Hepatocyte (in vitro differentiated cells): ENCODE measurements around the gene TSPEAR. TPM values are rescaled to one million over a fixed set of nuclear protein-coding genes. Genes with fewer than 3 reads are reported as not detected.
A peak's percentile ranks its signal among the peaks of the same experiment; 100 is the strongest.

Experiments
- DNase-seq: peaks from one replicate; pipeline ENCODE4 v3.0.0-alpha.2; 2016; ENCODE audit warnings: low spot score
- H2AFZ ChIP-seq: fragments of 200-600 bp; sonication (generic); 2 replicates; pipeline ENCODE4 v1.6.0; 2016; ENCODE audit warnings: antibody characterized with exemption, mild to moderate bottlenecking
- H3K27ac ChIP-seq: fragments of 200-600 bp; sonication (generic); 2 replicates; pipeline ENCODE4 v1.5.1; 2016; ENCODE audit warnings: mild to moderate bottlenecking
- H3K27me3 ChIP-seq: fragments of 200-600 bp; sonication (generic); 2 replicates; pipeline ENCODE4 v1.6.1; 2016
- H3K36me3 ChIP-seq: fragments of 200-600 bp; sonication (generic); replicated peaks from 2 replicates; pipeline ENCODE4 v1.5.1; 2016; ENCODE audit warnings: low read depth; ENCODE audit not compliant: insufficient read depth
- H3K4me1 ChIP-seq: fragments of 200-600 bp; sonication (generic); 2 replicates; pipeline ENCODE4 v1.5.1; 2016; ENCODE audit warnings: mild to moderate bottlenecking, moderate library complexity; ENCODE audit not compliant: insufficient read depth
- H3K4me2 ChIP-seq: fragments of 200-600 bp; sonication (generic); 2 replicates; pipeline ENCODE4 v1.6.0; 2016
- H3K4me3 ChIP-seq: fragments of 200-600 bp; sonication (generic); 2 replicates; pipeline ENCODE4 v1.5.1; 2016; ENCODE audit warnings: mild to moderate bottlenecking
- H3K79me2 ChIP-seq: fragments of 200-600 bp; sonication (generic); 2 replicates; pipeline ENCODE4 v1.6.0; 2017; ENCODE audit warnings: mild to moderate bottlenecking
- H3K9me2 ChIP-seq: fragments of 200-600 bp; sonication (generic); replicated peaks from 2 replicates; pipeline ENCODE4 v1.6.0; 2017; ENCODE audit warnings: mild to moderate bottlenecking; ENCODE audit not compliant: insufficient read depth
- H3K9me3 ChIP-seq: fragments of 200-600 bp; sonication (generic); 2 replicates; pipeline ENCODE4 v1.5.1; 2016; ENCODE audit warnings: low read depth, mild to moderate bottlenecking
- H4K20me1 ChIP-seq: fragments of 200-600 bp; sonication (generic); 2 replicates; pipeline ENCODE4 v1.6.0; 2016; ENCODE audit warnings: mild to moderate bottlenecking; ENCODE audit not compliant: insufficient read depth, poor library complexity, severe bottlenecking
- EZH2 ChIP-seq: fragments of 200-600 bp; sonication (generic); IDR thresholded peaks from 2 replicates; pipeline ENCODE4 v1.6.1; 2016; ENCODE audit warnings: antibody characterized with exemption, mild to moderate bottlenecking, borderline replicate concordance
- EZH2phosphoT487 ChIP-seq: fragments of 200-600 bp; sonication (generic); IDR thresholded peaks from one replicate; pipeline ENCODE4 v1.6.1; 2018; ENCODE audit warnings: antibody characterized with exemption, mild to moderate bottlenecking, low read depth, moderate library complexity; ENCODE audit not compliant: unreplicated experiment, severe bottlenecking
- WGBS: methylation state at CpG from one replicate; pipeline ENCODE4 v1.1.6; 2016; ENCODE audit warnings: low lambda C conversion rate; ENCODE audit errors: missing lambda C conversion rate; 5-methylcytosine and 5-hydroxymethylcytosine counted together
- polyA plus RNA-seq: library from polyadenylated mRNA; unstranded; fragments of >200 nt; fragmentation: Nextera tagmentation; extraction: Ambion mirVana; gene quantifications from 2 replicates; pipeline ENCODE4 v1.2.1, GENCODE V29; 2016
- total RNA-seq: library from RNA; depleted of rRNA; stranded (reverse); fragments of >200 nt; gene quantifications from 2 replicates; pipeline ENCODE4 v1.2.3, GENCODE V29; 2014
- TF ChIP-seq, protein P1 (sequence below): fragments of 200-600 bp; sonication (generic); IDR thresholded peaks from 2 replicates; pipeline ENCODE4 v1.5.1; 2016; ENCODE audit warnings: antibody characterized with exemption, mild to moderate bottlenecking; ENCODE audit not compliant: poor library complexity

TSPEAR gene
- total and polyA plus RNA-seq, 2 experiments from 2014 or later, result 0.35 TPM; not detected in 1

DNA sequence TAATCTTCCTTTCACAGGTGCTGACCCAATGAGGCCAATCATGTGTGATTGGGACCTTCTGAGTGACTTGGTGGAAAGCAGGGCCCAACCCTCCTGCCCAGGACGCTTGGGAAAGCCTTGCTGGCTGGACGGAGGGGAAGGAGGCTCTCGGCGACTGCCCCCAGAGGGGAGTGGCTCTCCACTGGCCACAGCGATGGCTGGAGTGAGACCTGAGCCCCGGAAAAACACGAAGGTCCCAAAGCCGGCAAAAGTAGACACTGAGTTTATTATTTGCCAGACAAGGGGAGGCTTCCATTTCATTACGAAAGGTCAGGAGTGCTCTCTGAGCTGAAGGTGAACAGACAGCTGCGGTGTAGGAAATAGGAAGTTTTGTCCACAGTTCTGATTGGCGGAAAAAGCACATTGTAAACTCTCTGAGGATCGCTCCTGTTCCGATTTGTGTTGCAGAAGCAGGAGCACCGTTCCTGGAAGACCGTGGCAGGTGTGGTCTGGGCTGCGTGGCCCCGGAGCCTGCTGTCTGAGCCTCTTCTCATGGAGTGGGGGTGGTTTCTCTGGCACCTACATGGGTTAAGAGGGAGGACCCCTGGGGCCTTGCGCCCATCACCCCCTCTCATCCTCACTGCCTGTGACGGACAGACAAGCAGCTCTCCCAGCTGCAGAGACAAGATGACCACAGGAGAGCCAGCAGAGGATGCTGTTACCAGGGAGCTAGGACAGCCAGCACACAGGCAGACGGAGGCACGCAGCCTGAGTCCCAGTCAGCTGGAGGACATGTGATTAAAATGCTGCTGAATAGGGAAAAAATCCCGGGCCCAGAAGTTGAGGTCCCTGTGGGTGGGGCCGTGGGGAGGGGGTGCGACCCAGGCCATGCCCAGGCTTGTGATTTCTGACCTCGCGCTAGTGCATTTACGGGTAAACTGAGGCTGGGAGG is 212.8 kb downstream of the TSPEAR start:
- Histone ChIP-seq H2AFZ (no peak overlapping the region), H3K27ac (no peak overlapping the region), H3K36me3 (no peaks in the 10 kb centered on the region), H3K4me2 (peak overlapping the region; percentile 16), H3K4me1 (no peaks in the 10 kb centered on the region), H3K9me3 (no peaks in the 10 kb centered on the region), H3K9me2 (no peaks in the 10 kb centered on the region), H3K27me3 (no peaks in the 10 kb centered on the region), H3K4me3 (no peak overlapping the region), H4K20me1 (no peaks in the 10 kb centered on the region), H3K79me2 (no peaks in the 10 kb centered on the region)
- 90% methylated on average over 27 of the region's 27 CpGs for WGBS
- TF ChIP-seq, protein P1, sequence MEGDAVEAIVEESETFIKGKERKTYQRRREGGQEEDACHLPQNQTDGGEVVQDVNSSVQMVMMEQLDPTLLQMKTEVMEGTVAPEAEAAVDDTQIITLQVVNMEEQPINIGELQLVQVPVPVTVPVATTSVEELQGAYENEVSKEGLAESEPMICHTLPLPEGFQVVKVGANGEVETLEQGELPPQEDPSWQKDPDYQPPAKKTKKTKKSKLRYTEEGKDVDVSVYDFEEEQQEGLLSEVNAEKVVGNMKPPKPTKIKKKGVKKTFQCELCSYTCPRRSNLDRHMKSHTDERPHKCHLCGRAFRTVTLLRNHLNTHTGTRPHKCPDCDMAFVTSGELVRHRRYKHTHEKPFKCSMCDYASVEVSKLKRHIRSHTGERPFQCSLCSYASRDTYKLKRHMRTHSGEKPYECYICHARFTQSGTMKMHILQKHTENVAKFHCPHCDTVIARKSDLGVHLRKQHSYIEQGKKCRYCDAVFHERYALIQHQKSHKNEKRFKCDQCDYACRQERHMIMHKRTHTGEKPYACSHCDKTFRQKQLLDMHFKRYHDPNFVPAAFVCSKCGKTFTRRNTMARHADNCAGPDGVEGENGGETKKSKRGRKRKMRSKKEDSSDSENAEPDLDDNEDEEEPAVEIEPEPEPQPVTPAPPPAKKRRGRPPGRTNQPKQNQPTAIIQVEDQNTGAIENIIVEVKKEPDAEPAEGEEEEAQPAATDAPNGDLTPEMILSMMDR, result no peak
- TF ChIP-seq EZH2 (no peak), EZH2phosphoT487 (no peak)
- no peak for DNase-seq

GRCh38 chr21:44497703-44498126 is 213.7 kb downstream of the TSPEAR start:
- H3K79me2 ChIP-seq, result no peaks in the 10 kb centered on the region
- H3K9me2 ChIP-seq, result no peaks in the 10 kb centered on the region
- no peak overlapping the region for H3K4me3 ChIP-seq
- no peaks in the 10 kb centered on the region for H3K36me3 ChIP-seq
- no peaks in the 10 kb centered on the region for H3K27me3 ChIP-seq
- no peak overlapping the region for H3K27ac ChIP-seq
- TF ChIP-seq, protein P1, result no peak
- TF ChIP-seq EZH2phosphoT487 (no peak), EZH2 (no peak)
- no peak overlapping the region for H2AFZ ChIP-seq
- H3K4me2 ChIP-seq, result no peak overlapping the region
- H4K20me1 ChIP-seq, result no peaks in the 10 kb centered on the region
- no peaks in the 10 kb centered on the region for H3K4me1 ChIP-seq
- no peaks in the 10 kb centered on the region for H3K9me3 ChIP-seq
- 62% methylated on average over 6 of the region's 6 CpGs for WGBS
- DNase-seq, result peak; percentile 51

GRCh38 chr21:44496564-44497550 is 214.5 kb downstream of the TSPEAR start:
- Histone ChIP-seq H3K4me3 (no peak overlapping the region), H3K36me3 (no peaks in the 10 kb centered on the region), H3K27me3 (no peaks in the 10 kb centered on the region), H2AFZ (no peak overlapping the region), H3K27ac (no peak overlapping the region), H3K79me2 (no peaks in the 10 kb centered on the region), H3K4me2 (no peak overlapping the region), H4K20me1 (no peaks in the 10 kb centered on the region), H3K4me1 (no peaks in the 10 kb centered on the region), H3K9me3 (no peaks in the 10 kb centered on the region), H3K9me2 (no peaks in the 10 kb centered on the region)
- DNase-seq, result no peak
- TF ChIP-seq, protein P1, result no peak
- TF ChIP-seq EZH2 (no peak), EZH2phosphoT487 (no peak)
- WGBS, result 73% methylated on average over 26 of the region's 27 CpGs
